SK-N-SH (cell line): Measurements from ENCODE around the gene TBCD. TPM values are rescaled to one million over a fixed set of nuclear protein-coding genes. Genes with fewer than 3 reads are reported as not detected.

Experiments
- CTCF ChIA-PET: fragments of 300-600, 350-600 bp; formaldehyde crosslinking; extraction: SDS; loops from one replicate; lab custom pipeline; 2021; lab: Yijun Ruan, JAX
- POLR2A ChIA-PET: fragments of 350-600 bp; sonication (Branson Sonifier 250); formaldehyde crosslinking; extraction: SDS; loops from one replicate; lab custom pipeline; 2020; ENCODE audit warnings: antibody characterized with exemption, inconsistent platforms; lab: Yijun Ruan, JAX
- DNase-seq: peaks from one replicate; pipeline ENCODE4 v3.0.0; 2012
- H2AFZ ChIP-seq: fragments of 200-600 bp; sonication (generic); 2 replicates; pipeline ENCODE4 v1.8.1; 2016; ENCODE audit warnings: antibody characterized with exemption, mild to moderate bottlenecking, low read depth
- H3F3A ChIP-seq: fragments of 200-600 bp; sonication (generic); replicated peaks from 2 replicates; pipeline ENCODE3; 2016; ENCODE audit warnings: antibody characterized with exemption, mild to moderate bottlenecking; ENCODE audit not compliant: insufficient read depth
- H3K27ac ChIP-seq, 2 experiments: fragments of 200-500 bp in 1 of 2; fragments of 200-600 bp in 1 of 2; sonication (Bioruptor generic) in 1 of 2; sonication (generic), shearing (Covaris generic) in 1 of 2; 2 replicates each; pipeline versions ENCODE4 v1.5.1 to v1.6.1; 2014 to 2016; ENCODE audit warnings: low read depth in 2 of 2, inconsistent platforms in 1 of 2, low read length in 1 of 2, mild to moderate bottlenecking in 1 of 2, mixed read lengths in 1 of 2
- H3K27me3 ChIP-seq: fragments of 200-600 bp; sonication (generic), shearing (Covaris generic); 2 replicates; pipeline ENCODE4 v1.6.1; 2016; ENCODE audit warnings: mixed run types; ENCODE audit not compliant: insufficient read depth
- H3K36me3 ChIP-seq, 2 experiments: fragments of 200-500 bp in 1 of 2; fragments of 200-600 bp in 1 of 2; sonication (Bioruptor generic) in 1 of 2; sonication (generic) in 1 of 2; replicated peaks in 1 of 2; 2 replicates each; pipeline versions ENCODE3 to v1.5.1; 2014 to 2016; ENCODE audit warnings: low read length in 1 of 2, mild to moderate bottlenecking in 1 of 2; ENCODE audit not compliant: insufficient read depth in 2 of 2, control insufficient read depth in 1 of 2
- H3K4me1 ChIP-seq, 2 experiments: fragments of 200-500 bp in 1 of 2; fragments of 200-600 bp in 1 of 2; sonication (Bioruptor generic) in 1 of 2; sonication (generic), shearing (Covaris generic) in 1 of 2; 2 replicates each; pipeline versions ENCODE4 v1.5.1 to v1.6.1; 2014 to 2016; ENCODE audit warnings: low read depth in 1 of 2, low read length in 1 of 2, mixed run types in 1 of 2; ENCODE audit not compliant: insufficient read depth in 2 of 2, control insufficient read depth in 1 of 2
- H3K4me2 ChIP-seq: fragments of 200-600 bp; sonication (generic), shearing (Covaris generic); 2 replicates; pipeline ENCODE4 v1.6.1; 2017; ENCODE audit warnings: mixed run types
- H3K4me3 ChIP-seq, 2 experiments: fragments of 200-500 bp in 1 of 2; fragments of 200-600 bp in 1 of 2; sonication (Bioruptor generic) in 1 of 2; sonication (generic), shearing (Covaris generic) in 1 of 2; 2 replicates each; pipeline versions ENCODE4 v1.5.1 to v1.8.1; 2014 to 2016; ENCODE audit warnings: low read depth in 2 of 2, inconsistent platforms in 1 of 2, low read length in 1 of 2, mild to moderate bottlenecking in 1 of 2, mixed read lengths in 1 of 2, moderate library complexity in 1 of 2
- H3K79me2 ChIP-seq: fragments of 200-600 bp; sonication (generic); 2 replicates; pipeline ENCODE4 v1.8.1; 2017; ENCODE audit warnings: mild to moderate bottlenecking; ENCODE audit not compliant: insufficient read depth
- H3K9ac ChIP-seq: fragments of 200-600 bp; sonication (generic); 2 replicates; pipeline ENCODE4 v1.6.1; 2017; ENCODE audit warnings: mixed run types
- H3K9me2 ChIP-seq: fragments of 200-600 bp; sonication (generic); 2 replicates; pipeline ENCODE4 v1.6.1; 2017; ENCODE audit warnings: mixed run types
- H3K9me3 ChIP-seq: fragments of 200-600 bp; sonication (generic); 2 replicates; pipeline ENCODE4 v1.6.1; 2017; ENCODE audit warnings: mixed run types, mild to moderate bottlenecking, moderate library complexity
- H4K20me1 ChIP-seq: fragments of 200-600 bp; sonication (generic); 2 replicates; pipeline ENCODE4 v1.6.1; 2017; ENCODE audit warnings: mild to moderate bottlenecking, mixed run types; ENCODE audit not compliant: insufficient read depth
- CHD2 ChIP-seq: fragments of 150-350 bp; IDR thresholded peaks from 2 replicates; pipeline ENCODE4 v1.6.1; 2018; ENCODE audit warnings: low read length; ENCODE audit not compliant: partially characterized antibody
- EZH2phosphoT487 ChIP-seq: fragments of 200-600 bp; sonication (generic); IDR thresholded peaks from 2 replicates; pipeline ENCODE4 v1.6.1; 2017; ENCODE audit warnings: low read depth, mixed run types, mild to moderate bottlenecking, antibody characterized with exemption, moderate library complexity, borderline replicate concordance
- FOSL2 ChIP-seq: IDR thresholded peaks from 2 replicates; pipeline ENCODE4 v1.4.0; 2012; ENCODE audit warnings: low read depth, mild to moderate bottlenecking, moderate library complexity, borderline replicate concordance
- FOXJ3 ChIP-seq: sonication (generic); formaldehyde crosslinking; IDR thresholded peaks from 2 replicates; pipeline ENCODE4 v1.5.1; 2020; ENCODE audit warnings: mild to moderate bottlenecking, missing genetic modification reagents
- GABPA ChIP-seq: IDR thresholded peaks from 2 replicates; pipeline ENCODE4 v1.4.0; 2012; ENCODE audit warnings: low read depth, mild to moderate bottlenecking
- JUND ChIP-seq: IDR thresholded peaks from 2 replicates; pipeline ENCODE4 v1.4.0; 2012
- MAX ChIP-seq: IDR thresholded peaks from 2 replicates; pipeline ENCODE4 v1.4.0; 2012; ENCODE audit warnings: low read depth
- MEF2A ChIP-seq: IDR thresholded peaks from 2 replicates; pipeline ENCODE4 v1.4.0; 2012; ENCODE audit warnings: low read depth, borderline replicate concordance
- NFIC ChIP-seq: IDR thresholded peaks from 2 replicates; pipeline ENCODE4 v1.4.0; 2012; ENCODE audit warnings: borderline replicate concordance
- RAD21 ChIP-seq: IDR thresholded peaks from 2 replicates; pipeline ENCODE4 v1.6.1; 2012; ENCODE audit warnings: mild to moderate bottlenecking, low read length
- RCOR1 ChIP-seq: fragments of 150-350 bp; IDR thresholded peaks from 2 replicates; pipeline ENCODE4 v1.6.1; 2017; ENCODE audit warnings: antibody characterized with exemption, low read length
- RXRA ChIP-seq: IDR thresholded peaks from 2 replicates; pipeline ENCODE4 v1.4.0; 2012; ENCODE audit warnings: low read depth, mild to moderate bottlenecking, borderline replicate concordance
- TAF1 ChIP-seq: IDR thresholded peaks from 2 replicates; pipeline ENCODE4 v1.6.1; 2012; ENCODE audit warnings: low read depth, mild to moderate bottlenecking, low read length, moderate library complexity, borderline replicate concordance
- TCF12 ChIP-seq: IDR thresholded peaks from 2 replicates; pipeline ENCODE4 v1.4.0; 2012
- USF2 ChIP-seq: fragments of 150-350 bp; IDR thresholded peaks from 2 replicates; pipeline ENCODE4 v1.6.1; 2017; ENCODE audit warnings: antibody characterized with exemption, low read length, low read depth, borderline replicate concordance
- WGBS: methylation state at CpG from one replicate; pipeline ENCODE4 v1.1.6; 2017; ENCODE audit warnings: low lambda C conversion rate; 5-methylcytosine and 5-hydroxymethylcytosine counted together
- polyA plus RNA-seq, 3 experiments: library from polyadenylated mRNA; depleted of rRNA; stranded (reverse); fragments of >200 nt; gene quantifications; 2 replicates each; pipeline ENCODE4 v1.2.3, GENCODE V29; 2012
- TF ChIP-seq, protein P1 (sequence below): IDR thresholded peaks from 2 replicates; pipeline ENCODE4 v1.4.0; 2012; ENCODE audit warnings: low read depth, borderline replicate concordance
- TF ChIP-seq, protein P2 (sequence below): fragments of 150-350 bp; IDR thresholded peaks from 2 replicates; pipeline ENCODE4 v1.6.1; 2016; ENCODE audit warnings: mild to moderate bottlenecking, low read depth, low read length

Gene TBCD
- polyA plus RNA-seq, 1 of the 3 experiments (the other 2 are of a cell fraction), result 107 TPM

GRCh38 chr17:82828875-82829487 is 77.1 kb downstream of the TBCD start:
- H3K79me2 ChIP-seq, result peaks cover 7% of the 10 kb centered on the region; the same call in 1 of the 2 replicates
- peaks cover 2 to 9% of the 10 kb centered on the region in 2 experiments for H3K36me3 ChIP-seq
- no peaks in the 10 kb centered on the region for H3K9me3 ChIP-seq
- H3F3A ChIP-seq, result no peaks in the 10 kb centered on the region
- H3K4me3 ChIP-seq, result no peak overlapping the region
- TF ChIP-seq FOSL2 (no peak), MEF2A (no peak), MAX (no peak), JUND (no peak), TAF1 (no peak), GABPA (no peak), TCF12 (no peak), RCOR1 (no peak), CHD2 (no peak), RAD21 (no peak), NFIC (no peak), EZH2phosphoT487 (no peak), FOXJ3 (CRISPR knock-in tag) (no peak), RXRA (no peak), USF2 (no peak)
- TF ChIP-seq, protein P1, sequence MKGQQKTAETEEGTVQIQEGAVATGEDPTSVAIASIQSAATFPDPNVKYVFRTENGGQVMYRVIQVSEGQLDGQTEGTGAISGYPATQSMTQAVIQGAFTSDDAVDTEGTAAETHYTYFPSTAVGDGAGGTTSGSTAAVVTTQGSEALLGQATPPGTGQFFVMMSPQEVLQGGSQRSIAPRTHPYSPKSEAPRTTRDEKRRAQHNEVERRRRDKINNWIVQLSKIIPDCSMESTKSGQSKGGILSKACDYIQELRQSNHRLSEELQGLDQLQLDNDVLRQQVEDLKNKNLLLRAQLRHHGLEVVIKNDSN, result no peak
- TF ChIP-seq, protein P2, sequence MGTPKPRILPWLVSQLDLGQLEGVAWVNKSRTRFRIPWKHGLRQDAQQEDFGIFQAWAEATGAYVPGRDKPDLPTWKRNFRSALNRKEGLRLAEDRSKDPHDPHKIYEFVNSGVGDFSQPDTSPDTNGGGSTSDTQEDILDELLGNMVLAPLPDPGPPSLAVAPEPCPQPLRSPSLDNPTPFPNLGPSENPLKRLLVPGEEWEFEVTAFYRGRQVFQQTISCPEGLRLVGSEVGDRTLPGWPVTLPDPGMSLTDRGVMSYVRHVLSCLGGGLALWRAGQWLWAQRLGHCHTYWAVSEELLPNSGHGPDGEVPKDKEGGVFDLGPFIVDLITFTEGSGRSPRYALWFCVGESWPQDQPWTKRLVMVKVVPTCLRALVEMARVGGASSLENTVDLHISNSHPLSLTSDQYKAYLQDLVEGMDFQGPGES, result no peak
- ChIA-PET POLR2A (no interaction called here), CTCF (interaction anchor here (1.0 to 2.8 kb wide), 4 partner anchors 12 to 248 kb away, joined by 3 to 17 read pairs (median 5); partner anchors contain the start of gene ZNF750)
- H3K27me3 ChIP-seq, result no peaks in the 10 kb centered on the region
- no peaks in the 10 kb centered on the region; the same call in 1 of the 2 replicates for H4K20me1 ChIP-seq
- no peak overlapping the region for H2AFZ ChIP-seq
- H3K9me2 ChIP-seq, result no peaks in the 10 kb centered on the region
- WGBS, result 93% methylated on average over 26 of the region's 26 CpGs
- no peak overlapping the region for H3K27ac ChIP-seq
- no peak overlapping the region for H3K9ac ChIP-seq
- DNase-seq, result no peak
- peaks cover 3 to 11% of the 10 kb centered on the region in 2 experiments; a peak in 1 of 4 replicates for H3K4me1 ChIP-seq
- no peak overlapping the region for H3K4me2 ChIP-seq
